PC-9 (cell line): Measurements from ENCODE around the gene TNIK. TPM values are rescaled to one million over a fixed set of nuclear protein-coding genes. Genes with fewer than 3 reads are reported as not detected.

ENCODE experiments used
- BruUV-seq: library from RNA; stranded (reverse); fragments of 400-500 nt; replicated peaks from 2 replicates; lab custom pipeline; 2021; lab: Mats Ljungman, UMichigan
- CTCF ChIA-PET: fragments of 300-600 bp; sonication (Branson Sonifier 250); formaldehyde crosslinking; loops from one replicate; lab custom pipeline; 2022; ENCODE audit warnings: antibody characterized with exemption; lab: Charles Lee
- POLR2A ChIA-PET: fragments of 300-600 bp; sonication (Branson Sonifier 250); formaldehyde crosslinking; loops from one replicate; lab custom pipeline; 2022; ENCODE audit warnings: antibody characterized with exemption; ENCODE audit not compliant: unreplicated experiment; lab: Charles Lee
- DNase-seq, 2 experiments: peaks; one replicate each; pipeline versions ENCODE4 v3.0.0 to v3.0.0-alpha.2; 2015 to 2022; ENCODE audit warnings: mixed read lengths in 1 of 2
- H2AFZ ChIP-seq: fragments of 200-600 bp; sonication (generic); 2 replicates; pipeline ENCODE4 v1.8.1; 2017; ENCODE audit warnings: antibody characterized with exemption
- H3F3A ChIP-seq: fragments of 200-600 bp; sonication (generic); 2 replicates; pipeline ENCODE4 v1.8.1; 2017; ENCODE audit warnings: antibody characterized with exemption, mild to moderate bottlenecking, low read depth; ENCODE audit not compliant: insufficient read depth
- H3K27ac ChIP-seq: fragments of 200-600 bp; sonication (generic); 2 replicates; pipeline ENCODE4 v1.6.1; 2016; ENCODE audit warnings: mixed run types
- H3K27me3 ChIP-seq: fragments of 200-600 bp; sonication (generic); 2 replicates; pipeline ENCODE4 v1.6.1; 2016; ENCODE audit warnings: low read depth, mixed run types; ENCODE audit not compliant: insufficient read depth
- H3K36me3 ChIP-seq: fragments of 200-600 bp; sonication (generic); 2 replicates; pipeline ENCODE4 v1.6.1; 2016; ENCODE audit warnings: low read depth, mixed run types
- H3K4me1 ChIP-seq: fragments of 200-600 bp; sonication (generic); replicated peaks from 2 replicates; pipeline ENCODE4 v1.6.1; 2016; ENCODE audit warnings: mixed run types; ENCODE audit not compliant: insufficient read depth
- H3K4me2 ChIP-seq: fragments of 200-600 bp; sonication (generic); 2 replicates; pipeline ENCODE4 v1.6.1; 2017; ENCODE audit warnings: mixed run types
- H3K4me3 ChIP-seq: fragments of 200-600 bp; sonication (generic); 2 replicates; pipeline ENCODE4 v1.6.1; 2016; ENCODE audit warnings: mixed run types
- H3K79me2 ChIP-seq: fragments of 200-600 bp; sonication (generic); 2 replicates; pipeline ENCODE4 v1.6.1; 2017; ENCODE audit warnings: low read depth, mixed run types
- H3K9me2 ChIP-seq: fragments of 200-600 bp; sonication (generic); 2 replicates; pipeline ENCODE4 v1.8.1; 2017; ENCODE audit warnings: mild to moderate bottlenecking; ENCODE audit not compliant: insufficient read depth
- H3K9me3 ChIP-seq: fragments of 200-600 bp; sonication (generic); 2 replicates; pipeline ENCODE4 v1.8.1; 2016; ENCODE audit warnings: low read depth; ENCODE audit not compliant: insufficient read depth
- H4K20me1 ChIP-seq: fragments of 200-600 bp; sonication (generic); 2 replicates; pipeline ENCODE4 v1.8.1; 2017; ENCODE audit not compliant: insufficient read depth
- EZH2 ChIP-seq: fragments of 200-600 bp; sonication (generic); IDR thresholded peaks from 2 replicates; pipeline ENCODE4 v1.8.0; 2017; ENCODE audit warnings: antibody characterized with exemption, low read depth
- intact Hi-C: fragments of 100-400 bp; cut with micrococcal nuclease; formaldehyde crosslinking; loops from one replicate; pipeline ENCODE4 v1.10.0; 2022; ENCODE audit not compliant: unreplicated experiment
- total RNA-seq: library from RNA; stranded (reverse); gene quantifications from 2 replicates; pipeline ENCODE4 v1.2.3, GENCODE V29; 2021
- TF ChIP-seq, protein P1 (sequence below): fragments of 200-600 bp; sonication (generic); conservative IDR thresholded peaks from 2 replicates; pipeline ENCODE4 v1.6.1; 2017; ENCODE audit warnings: mixed run types, antibody characterized with exemption, mild to moderate bottlenecking, moderate library complexity

The TNIK gene
- total RNA-seq, 1 experiment from 2014 or later = 30.7 TPM

DNA sequence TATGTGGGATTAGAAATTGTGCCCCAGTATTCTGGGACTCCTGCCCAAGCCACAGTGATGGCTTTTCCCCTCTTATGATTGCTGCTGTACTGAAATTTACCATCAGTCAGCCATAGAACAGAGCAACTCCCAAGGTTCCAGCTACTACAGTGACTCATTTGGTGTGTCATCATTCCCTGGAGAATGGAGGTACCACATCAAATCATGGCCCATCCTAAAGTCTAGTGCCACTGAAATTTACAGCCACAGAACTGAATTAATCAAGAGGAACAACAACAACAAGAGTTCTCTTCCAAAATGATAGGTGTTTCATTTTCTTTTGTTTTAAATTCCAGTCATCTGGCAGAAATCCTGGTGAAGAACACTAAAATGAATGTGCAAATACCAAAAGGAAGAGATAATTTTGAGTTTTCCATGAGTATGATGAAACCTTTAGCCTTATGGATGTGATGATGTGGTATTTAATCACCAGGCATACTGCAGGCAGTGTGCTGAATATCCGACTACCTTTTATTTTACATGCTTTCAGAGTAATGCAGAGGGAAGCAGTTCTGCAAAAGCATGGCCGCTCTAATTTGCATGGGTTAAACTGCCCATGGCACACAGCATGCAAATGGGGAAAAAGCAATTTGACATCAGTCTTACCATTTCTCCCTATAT lies 358.1 kb downstream of the TNIK start:
- BruUV-seq = no TSS peak
- Histone ChIP-seq H3K36me3 (peaks cover 21% of the 10 kb centered on the region; the same call in 1 of the 2 replicates), H3K4me1 (no peaks in the 10 kb centered on the region), H3K4me3 (no peak overlapping the region), H3K27me3 (no peaks in the 10 kb centered on the region), H3F3A (no peaks in the 10 kb centered on the region), H2AFZ (no peak overlapping the region), H4K20me1 (no peaks in the 10 kb centered on the region), H3K9me2 (no peaks in the 10 kb centered on the region), H3K27ac (no peak overlapping the region), H3K79me2 (no peaks in the 10 kb centered on the region), H3K9me3 (no peaks in the 10 kb centered on the region), H3K4me2 (no peak overlapping the region)
- no peak for DNase-seq
- ChIA-PET CTCF (no interaction called here), POLR2A (no interaction called here)
- intact Hi-C loops = no loop called here
- TF ChIP-seq, protein P1, sequence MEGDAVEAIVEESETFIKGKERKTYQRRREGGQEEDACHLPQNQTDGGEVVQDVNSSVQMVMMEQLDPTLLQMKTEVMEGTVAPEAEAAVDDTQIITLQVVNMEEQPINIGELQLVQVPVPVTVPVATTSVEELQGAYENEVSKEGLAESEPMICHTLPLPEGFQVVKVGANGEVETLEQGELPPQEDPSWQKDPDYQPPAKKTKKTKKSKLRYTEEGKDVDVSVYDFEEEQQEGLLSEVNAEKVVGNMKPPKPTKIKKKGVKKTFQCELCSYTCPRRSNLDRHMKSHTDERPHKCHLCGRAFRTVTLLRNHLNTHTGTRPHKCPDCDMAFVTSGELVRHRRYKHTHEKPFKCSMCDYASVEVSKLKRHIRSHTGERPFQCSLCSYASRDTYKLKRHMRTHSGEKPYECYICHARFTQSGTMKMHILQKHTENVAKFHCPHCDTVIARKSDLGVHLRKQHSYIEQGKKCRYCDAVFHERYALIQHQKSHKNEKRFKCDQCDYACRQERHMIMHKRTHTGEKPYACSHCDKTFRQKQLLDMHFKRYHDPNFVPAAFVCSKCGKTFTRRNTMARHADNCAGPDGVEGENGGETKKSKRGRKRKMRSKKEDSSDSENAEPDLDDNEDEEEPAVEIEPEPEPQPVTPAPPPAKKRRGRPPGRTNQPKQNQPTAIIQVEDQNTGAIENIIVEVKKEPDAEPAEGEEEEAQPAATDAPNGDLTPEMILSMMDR = no peak
- TF ChIP-seq EZH2 = no peak

DNA sequence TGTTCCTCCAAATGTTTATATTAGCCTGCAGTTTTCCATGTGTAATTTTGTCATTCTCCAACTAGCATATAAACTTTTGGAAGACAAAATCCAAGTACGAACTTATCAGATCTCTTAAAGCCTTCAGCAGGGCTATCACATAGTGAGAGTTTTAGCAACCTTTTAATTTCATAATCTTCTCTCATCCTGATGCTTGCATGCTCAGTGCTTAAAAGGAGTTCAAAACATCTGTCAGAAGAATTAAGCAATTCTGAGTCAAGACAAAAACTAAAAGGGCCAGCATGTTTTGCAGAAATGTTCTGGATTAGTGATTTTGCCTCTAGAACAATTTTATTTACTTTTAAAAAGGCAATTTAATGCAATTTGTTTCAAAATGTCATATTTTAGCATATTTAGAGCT lies 360.3 kb downstream of the TNIK start:
- no peak overlapping the region for H2AFZ ChIP-seq
- TF ChIP-seq, protein P1 = no peak
- TF ChIP-seq EZH2 = no peak
- no peaks in the 10 kb centered on the region for H3K9me3 ChIP-seq
- no peaks in the 10 kb centered on the region for H3K79me2 ChIP-seq
- intact Hi-C loops = no loop called here
- no peaks in the 10 kb centered on the region for H3K4me1 ChIP-seq
- no peak for DNase-seq
- no peak overlapping the region for H3K4me3 ChIP-seq
- BruUV-seq = no TSS peak
- no peaks in the 10 kb centered on the region for H4K20me1 ChIP-seq
- ChIA-PET POLR2A (no interaction called here), CTCF (no interaction called here)
- no peaks in the 10 kb centered on the region for H3K9me2 ChIP-seq
- H3K27ac ChIP-seq = no peak overlapping the region
- no peak overlapping the region for H3K4me2 ChIP-seq
- H3K27me3 ChIP-seq = no peaks in the 10 kb centered on the region
- H3F3A ChIP-seq = no peaks in the 10 kb centered on the region
- H3K36me3 ChIP-seq = peaks cover 14% of the 10 kb centered on the region; the same call in 1 of the 2 replicates

DNA sequence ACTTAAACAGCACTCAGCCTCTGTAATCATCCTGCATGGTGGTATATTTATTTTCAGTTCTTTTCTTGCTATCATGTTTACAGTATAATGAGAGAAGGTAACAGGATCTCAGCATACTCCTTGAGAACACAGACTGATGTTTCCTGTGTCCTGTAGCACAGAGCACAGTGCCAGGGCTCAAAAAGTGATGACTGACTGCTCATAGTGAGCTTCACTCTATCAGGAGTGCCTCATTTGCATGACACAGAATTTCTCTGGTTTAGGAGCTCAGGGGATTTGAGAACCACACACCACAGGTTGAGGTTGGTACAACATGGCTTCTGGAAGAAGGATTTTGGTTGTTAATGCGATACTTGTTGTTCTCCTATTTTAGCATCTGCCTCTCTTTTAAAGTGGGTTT lies 365.1 kb downstream of the TNIK start:
- POLR2A ChIA-PET = interaction anchor here (0.7 kb wide), 1 partner anchor 9 kb away, joined by 5 read pairs; no protein-coding TSS in a partner anchor
- CTCF ChIA-PET = no interaction called here

More for the DNA sequence above, 365.1 kb downstream of the TNIK start:
- H4K20me1 ChIP-seq = no peaks in the 10 kb centered on the region
- no peak overlapping the region for H3K4me3 ChIP-seq
- no peaks in the 10 kb centered on the region for H3F3A ChIP-seq
- no peak overlapping the region for H3K27ac ChIP-seq
- no peaks in the 10 kb centered on the region for H3K27me3 ChIP-seq
- H3K36me3 ChIP-seq = peaks cover 12% of the 10 kb centered on the region; the same call in 1 of the 2 replicates
- intact Hi-C loops = no loop called here
- H3K79me2 ChIP-seq = no peaks in the 10 kb centered on the region
- BruUV-seq = no TSS peak
- TF ChIP-seq EZH2 = no peak
- TF ChIP-seq, protein P1 = no peak
- H3K4me2 ChIP-seq = no peak overlapping the region
- H3K9me2 ChIP-seq = no peaks in the 10 kb centered on the region
- H2AFZ ChIP-seq = no peak overlapping the region
- no peaks in the 10 kb centered on the region for H3K9me3 ChIP-seq
- no peak for DNase-seq
- peaks cover 4% of the 10 kb centered on the region; the same call in 1 of the 2 replicates for H3K4me1 ChIP-seq
